ENCODE measurements around the gene XBP1.

Gene XBP1

DNA sequence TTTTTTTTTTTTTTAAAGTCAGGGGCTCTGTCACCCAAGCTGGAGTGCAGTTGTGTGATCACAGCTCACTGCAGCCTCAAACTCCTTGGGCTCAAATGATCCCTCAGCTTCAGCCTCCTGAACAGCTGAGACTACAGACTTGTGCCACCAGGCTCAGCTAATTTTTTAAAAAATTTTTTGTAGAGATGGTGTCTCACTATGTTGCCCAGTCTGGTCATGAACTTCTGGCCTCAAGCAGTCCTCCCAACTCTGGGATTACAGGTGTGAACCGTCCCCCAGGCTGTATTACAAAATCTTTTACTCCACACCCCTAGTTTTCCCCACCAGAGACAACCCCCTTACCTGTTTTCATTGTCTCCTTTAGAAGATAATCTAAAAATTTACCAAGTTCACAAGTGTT lies 26.0 kb downstream of the XBP1 start:
- TF ChIP-seq, protein P1, sequence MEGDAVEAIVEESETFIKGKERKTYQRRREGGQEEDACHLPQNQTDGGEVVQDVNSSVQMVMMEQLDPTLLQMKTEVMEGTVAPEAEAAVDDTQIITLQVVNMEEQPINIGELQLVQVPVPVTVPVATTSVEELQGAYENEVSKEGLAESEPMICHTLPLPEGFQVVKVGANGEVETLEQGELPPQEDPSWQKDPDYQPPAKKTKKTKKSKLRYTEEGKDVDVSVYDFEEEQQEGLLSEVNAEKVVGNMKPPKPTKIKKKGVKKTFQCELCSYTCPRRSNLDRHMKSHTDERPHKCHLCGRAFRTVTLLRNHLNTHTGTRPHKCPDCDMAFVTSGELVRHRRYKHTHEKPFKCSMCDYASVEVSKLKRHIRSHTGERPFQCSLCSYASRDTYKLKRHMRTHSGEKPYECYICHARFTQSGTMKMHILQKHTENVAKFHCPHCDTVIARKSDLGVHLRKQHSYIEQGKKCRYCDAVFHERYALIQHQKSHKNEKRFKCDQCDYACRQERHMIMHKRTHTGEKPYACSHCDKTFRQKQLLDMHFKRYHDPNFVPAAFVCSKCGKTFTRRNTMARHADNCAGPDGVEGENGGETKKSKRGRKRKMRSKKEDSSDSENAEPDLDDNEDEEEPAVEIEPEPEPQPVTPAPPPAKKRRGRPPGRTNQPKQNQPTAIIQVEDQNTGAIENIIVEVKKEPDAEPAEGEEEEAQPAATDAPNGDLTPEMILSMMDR (IDR thresholded peaks at IDR 0.05; ENCODE audit: insufficient read depth, low read depth, low read length, missing control alignments): no peak
- DNase-seq (ENCODE audit: low read depth): no peak
- no peak overlapping the region for H3K4me3 ChIP-seq (ENCODE audit: low read length)

DNA sequence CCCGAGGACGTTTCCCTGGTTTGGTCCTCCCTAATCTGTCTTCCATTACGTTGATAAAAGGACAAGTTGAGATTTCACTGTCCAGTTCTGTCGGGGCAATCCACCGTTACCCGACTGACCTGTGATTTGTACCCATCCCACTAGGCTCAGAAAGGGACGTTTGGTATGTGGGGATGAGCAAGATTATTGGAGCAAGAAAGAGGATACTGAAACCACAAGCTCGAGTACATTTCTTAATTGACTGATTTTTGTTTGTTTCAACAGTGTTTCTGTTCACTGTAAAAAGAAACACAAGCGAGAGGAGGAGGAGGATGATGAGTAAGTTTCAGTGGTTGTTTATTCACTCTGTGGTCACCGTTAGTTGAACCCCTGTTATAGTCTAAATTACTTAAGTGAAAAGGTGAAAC lies 26.9 kb downstream of the XBP1 start:
- peak overlapping the region; percentile 86 for H3K4me3 ChIP-seq (ENCODE audit: low read length)
- TF ChIP-seq, protein P1 (IDR thresholded peaks at IDR 0.05; ENCODE audit: insufficient read depth, low read depth, low read length, missing control alignments): no peak
- peak; percentile 18 for DNase-seq (ENCODE audit: low read depth)

DNA sequence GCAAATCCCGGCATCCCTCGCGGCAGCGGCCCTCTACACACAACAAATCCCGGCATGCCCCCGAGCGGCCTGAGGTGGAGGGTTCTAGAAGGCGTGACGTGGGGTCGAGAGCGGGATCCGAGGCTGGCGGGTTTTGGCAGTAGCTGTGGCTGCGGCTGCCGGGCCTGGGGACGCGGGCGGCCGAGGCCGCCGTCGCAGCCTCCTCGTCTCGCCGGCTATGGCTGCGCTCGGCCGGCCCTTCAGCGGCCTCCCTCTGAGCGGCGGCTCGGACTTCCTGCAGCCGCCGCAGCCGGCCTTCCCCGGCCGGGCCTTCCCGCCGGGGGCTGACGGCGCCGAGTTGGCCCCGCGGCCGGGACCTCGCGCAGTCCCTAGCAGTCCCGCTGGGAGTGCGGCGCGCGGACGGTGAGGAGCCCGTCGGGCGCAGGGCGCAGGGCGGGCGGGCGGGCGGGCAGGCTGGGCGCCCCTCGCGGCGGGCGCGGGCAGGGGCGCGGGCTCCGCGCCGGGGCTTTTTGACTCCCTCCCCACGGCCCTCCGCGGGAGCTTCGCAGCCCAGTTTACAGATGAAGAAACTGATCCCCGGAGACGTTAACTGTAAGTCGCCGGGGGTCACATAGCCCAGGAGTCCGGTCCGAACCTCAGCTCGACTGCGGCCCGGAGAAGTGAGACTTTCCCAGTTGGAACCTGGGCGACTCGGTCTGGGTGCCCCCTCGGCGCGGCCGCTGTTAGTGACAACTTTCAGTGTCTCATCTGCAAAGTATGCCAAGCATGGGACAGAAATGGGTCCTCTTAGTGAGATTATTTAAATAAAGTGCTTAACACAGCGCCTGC lies 27.5 kb downstream of the XBP1 start, which contains the start of gene CCDC117:
Gene CCDC117, plus strand, starts transcription at position 63 of the 828 bp plus-strand sequence. Its CDS starts 155 bp downstream, at position 218.
- peak within 1 kb of the TSS; percentile 86 for H3K4me3 ChIP-seq (ENCODE audit: low read length)
- TF ChIP-seq, protein P1 (IDR thresholded peaks at IDR 0.05; ENCODE audit: insufficient read depth, low read depth, low read length, missing control alignments): no peak
- peak; percentile 97 for DNase-seq (ENCODE audit: low read depth)

DNA sequence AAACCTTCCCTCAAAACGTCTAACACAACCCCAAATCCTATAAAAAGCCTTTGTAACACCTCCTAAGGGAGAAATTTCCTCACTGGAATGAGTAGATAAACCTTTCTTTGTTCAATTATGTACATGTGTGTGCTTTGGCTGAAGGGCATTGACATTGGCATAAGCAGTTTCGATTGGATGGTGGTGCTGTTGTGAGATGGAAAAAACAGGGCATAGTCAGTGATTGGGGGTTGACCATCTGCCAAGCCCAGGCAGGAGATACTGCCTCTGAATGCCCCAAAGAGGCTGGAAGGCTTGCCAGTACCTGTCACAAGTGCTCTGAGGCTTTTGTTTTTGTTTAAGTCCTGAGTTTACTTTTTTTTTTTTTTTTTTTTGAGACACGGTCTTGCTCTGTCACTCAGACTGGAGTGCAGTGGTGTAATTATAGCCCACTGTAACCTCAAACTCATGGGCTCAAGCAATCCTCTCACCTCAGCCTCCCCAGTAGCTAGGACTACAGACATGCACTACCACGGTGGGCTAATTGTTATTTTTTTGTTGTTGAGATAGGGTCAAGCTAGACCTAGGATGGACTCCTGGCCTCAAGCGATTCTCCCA lies 29.1 kb downstream of the XBP1 start:
- peak; percentile 86 for DNase-seq (ENCODE audit: low read depth)
- no peak overlapping the region for H3K4me3 ChIP-seq (ENCODE audit: low read length)
- TF ChIP-seq, protein P1 (IDR thresholded peaks at IDR 0.05; ENCODE audit: insufficient read depth, low read depth, low read length, missing control alignments): no peak

DNA sequence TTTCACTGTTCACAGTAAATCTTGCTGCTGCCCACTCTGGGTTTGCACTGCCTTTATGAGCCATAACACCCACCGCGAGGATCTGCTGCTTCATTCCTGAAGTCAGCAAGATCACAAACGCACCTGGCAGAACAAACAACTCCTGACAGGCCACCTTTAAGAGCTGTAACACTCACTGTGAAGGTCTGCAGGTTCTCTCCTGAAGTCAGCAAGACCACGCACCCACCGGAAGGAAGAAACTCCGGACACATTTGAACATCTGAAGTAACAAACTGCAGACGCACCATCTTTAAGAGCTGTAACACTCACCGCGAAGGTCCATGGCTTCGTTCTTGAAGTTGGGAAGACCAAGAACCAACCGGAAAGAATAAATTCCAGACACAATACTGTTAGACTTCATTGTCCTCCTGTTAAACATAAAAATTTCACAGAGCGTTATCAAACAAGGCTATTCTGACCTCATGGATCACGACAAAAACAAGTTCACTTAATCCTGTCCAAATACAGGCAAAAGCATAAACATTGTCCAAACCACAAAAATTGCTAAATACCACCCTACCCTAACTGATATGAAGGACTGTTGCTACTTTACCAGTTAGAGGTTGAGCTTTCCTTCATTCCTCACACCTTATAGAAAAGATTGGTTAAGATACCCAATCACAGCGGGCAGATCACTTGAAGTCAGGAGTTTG lies 30.8 kb downstream of the XBP1 start:
- DNase-seq (ENCODE audit: low read depth): no peak
- TF ChIP-seq, protein P1 (IDR thresholded peaks at IDR 0.05; ENCODE audit: insufficient read depth, low read depth, low read length, missing control alignments): no peak
- H3K4me3 ChIP-seq (ENCODE audit: low read length): no peak overlapping the region

DNA sequence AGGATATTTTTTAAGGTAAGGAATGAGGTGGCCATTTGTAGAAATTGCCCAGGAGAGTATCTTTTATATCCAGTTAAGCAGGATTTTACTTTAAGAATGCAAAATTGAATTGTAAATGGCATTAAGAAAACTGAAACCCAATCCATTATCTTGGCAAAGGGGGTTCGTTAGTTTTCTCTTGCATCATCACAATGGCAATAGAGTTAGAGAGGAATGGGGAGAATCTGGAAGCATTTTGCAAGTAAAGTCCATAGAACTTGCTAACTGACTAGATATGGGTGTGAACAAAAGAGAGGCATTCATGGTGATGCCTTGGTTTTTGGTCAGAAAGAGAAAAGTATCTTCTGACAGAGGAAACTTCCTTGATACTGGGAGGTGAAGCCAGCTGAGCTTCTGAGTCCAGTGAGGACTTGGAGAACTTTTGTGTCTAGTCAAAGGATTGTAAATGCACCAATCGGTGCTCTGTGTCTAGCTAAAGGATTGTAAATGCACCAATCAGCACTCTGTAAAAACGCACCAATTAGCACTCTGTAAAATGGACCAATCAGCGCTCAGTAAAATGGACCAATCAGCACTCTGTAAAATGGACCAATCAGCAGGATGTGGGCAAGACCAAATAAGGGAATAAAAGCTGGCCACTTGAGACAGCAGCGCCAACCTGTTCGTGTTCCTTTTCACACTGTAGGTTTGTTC lies 31.5 kb downstream of the XBP1 start:
- no peak for DNase-seq (ENCODE audit: low read depth)
- H3K4me3 ChIP-seq (ENCODE audit: low read length): no peak overlapping the region
- TF ChIP-seq, protein P1 (IDR thresholded peaks at IDR 0.05; ENCODE audit: insufficient read depth, low read depth, low read length, missing control alignments): no peak

All from epithelial cell of esophagus (primary cell).